Activated CD4-positive, CD25-positive, alpha-beta regulatory T cell treated with anti-CD3 and anti-CD28 coated beads, Interleukin-2, amount 50 U/mL, for 24 hours (primary cell): Measurements from ENCODE around the gene MLXIP.
A peak's percentile ranks its signal among the peaks of the same experiment; 100 is the strongest.

ENCODE experiments used
- ATAC-seq, 2 donors: fragments of 150-1000 bp; cut with Tn5 transposase; one replicate each; pipeline ENCODE4 v1.10.0; 2021; ENCODE audit warnings: mild to moderate bottlenecking in 1 of 2, moderate library complexity in 1 of 2

Gene MLXIP

DNA sequence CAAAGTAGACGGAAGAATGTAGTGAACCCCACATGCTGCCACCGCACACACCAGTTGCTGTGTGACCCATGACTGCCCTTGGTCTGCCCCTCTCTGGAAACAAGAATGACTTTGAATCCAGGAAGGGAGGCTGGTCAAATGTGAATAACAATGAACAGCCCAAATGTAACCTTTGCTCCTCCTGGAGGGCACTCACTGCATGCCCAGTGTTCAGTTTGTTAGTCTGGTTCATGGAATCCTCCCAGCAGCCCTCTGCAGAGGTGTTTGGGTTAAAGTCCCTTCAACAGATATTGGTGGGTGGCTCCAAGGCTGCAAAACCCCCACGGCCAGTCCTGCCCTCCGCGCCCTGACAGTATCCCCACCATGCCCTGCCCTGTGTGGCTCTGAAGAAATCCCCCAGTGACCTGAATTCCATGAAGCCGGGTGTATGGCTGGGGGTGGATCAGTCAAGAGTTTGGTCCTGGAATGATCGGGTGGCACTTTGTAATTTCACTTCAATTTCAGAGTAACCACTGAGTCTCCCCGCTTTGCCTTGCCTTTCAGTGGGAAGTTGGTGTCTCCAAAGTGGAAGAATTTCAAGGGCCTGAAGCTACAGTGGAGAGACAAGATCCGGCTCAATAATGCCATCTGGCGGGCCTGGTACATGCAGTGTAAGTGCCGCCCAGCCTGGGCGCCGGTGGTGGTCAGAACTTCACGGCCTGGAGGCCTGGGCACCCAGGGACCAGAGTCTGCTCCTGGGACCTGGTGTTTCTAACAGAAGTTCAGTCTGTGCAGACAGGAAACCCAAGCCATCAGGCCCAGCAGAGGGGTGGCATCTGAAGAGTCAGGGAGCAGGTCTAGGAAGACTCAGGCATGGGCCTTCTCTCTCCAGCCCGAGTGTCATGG is 48.4 kb downstream of the MLXIP start:
- no peak for ATAC-seq

DNA sequence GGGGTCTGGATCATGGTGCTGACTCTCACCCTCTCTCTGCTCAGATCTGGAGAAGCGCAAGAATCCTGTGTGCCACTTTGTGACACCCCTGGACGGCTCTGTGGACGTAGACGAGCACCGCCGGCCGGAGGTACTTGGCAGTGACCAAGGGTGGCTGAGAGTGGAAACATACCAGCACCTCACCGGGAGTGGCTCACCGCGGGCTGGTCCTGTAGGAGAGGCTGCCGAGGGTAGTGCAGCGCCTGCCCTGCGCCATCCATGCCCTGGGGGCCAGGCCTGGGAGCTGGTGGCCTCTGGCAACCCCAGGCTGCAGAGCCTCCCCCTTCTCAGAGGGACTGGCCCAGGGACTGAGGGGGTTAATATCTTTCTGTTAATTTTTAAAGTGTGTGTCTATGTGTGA is 49.3 kb downstream of the MLXIP start:
- ATAC-seq = no peak

DNA sequence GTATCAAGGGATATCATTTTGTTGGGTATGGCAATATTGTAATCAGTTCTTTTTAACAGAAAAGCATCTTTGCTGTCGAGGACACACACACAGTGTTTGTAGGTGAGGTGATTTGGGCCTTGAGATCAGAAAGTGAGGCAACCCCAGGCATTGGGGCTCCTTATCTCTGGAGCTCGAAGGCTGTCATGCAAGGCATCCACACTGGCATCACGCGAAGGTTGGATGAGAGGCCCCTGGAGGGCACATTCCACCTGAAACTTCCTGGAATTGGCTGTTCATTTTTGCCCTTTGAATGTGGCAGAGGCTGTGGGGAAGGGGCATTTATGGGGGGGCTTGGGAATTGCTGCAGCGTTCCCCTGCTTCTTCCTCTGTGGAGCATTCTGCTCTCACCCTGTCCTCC is 49.9 kb downstream of the MLXIP start:
- no peak for ATAC-seq

DNA sequence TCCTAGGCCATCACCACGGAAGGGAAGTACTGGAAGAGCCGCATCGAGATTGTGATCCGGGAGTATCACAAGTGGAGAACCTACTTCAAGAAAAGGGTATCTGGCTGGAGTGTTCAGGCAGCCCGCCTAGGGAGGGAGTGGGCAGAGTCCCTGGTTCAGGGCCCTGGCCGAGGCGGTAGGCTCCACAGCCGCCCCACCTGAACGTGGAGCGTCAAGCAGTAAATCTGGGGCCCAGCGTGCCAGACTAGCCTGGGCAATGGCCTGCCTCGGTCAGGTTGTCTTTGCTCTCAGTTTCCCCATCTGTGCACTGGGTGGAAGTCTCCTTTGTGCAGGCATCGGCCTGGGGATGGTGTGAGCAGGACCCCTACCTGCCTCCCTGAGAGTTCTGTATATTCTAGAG is 50.6 kb downstream of the MLXIP start:
- ATAC-seq = no peak

DNA sequence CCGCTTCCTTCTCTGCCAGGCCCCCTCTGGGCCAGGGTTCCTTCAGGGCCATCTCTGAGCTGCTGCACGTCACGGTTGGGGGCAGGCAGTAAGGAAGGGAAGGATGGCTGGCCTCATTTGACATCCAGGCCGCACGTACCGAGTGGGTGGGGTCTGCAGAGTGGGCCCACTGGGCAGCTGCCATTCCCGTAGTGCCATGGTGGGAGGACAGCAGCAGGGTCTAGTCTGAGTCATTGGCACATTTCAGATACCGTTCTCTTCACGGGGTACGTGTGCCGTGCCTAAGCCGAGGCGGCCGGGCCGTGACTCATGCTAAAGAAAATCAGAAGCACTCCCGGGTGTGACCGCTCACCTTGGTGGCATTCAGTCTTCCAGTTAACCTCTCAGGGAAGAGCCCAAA is 51.6 kb downstream of the MLXIP start:
- no peak for ATAC-seq

DNA sequence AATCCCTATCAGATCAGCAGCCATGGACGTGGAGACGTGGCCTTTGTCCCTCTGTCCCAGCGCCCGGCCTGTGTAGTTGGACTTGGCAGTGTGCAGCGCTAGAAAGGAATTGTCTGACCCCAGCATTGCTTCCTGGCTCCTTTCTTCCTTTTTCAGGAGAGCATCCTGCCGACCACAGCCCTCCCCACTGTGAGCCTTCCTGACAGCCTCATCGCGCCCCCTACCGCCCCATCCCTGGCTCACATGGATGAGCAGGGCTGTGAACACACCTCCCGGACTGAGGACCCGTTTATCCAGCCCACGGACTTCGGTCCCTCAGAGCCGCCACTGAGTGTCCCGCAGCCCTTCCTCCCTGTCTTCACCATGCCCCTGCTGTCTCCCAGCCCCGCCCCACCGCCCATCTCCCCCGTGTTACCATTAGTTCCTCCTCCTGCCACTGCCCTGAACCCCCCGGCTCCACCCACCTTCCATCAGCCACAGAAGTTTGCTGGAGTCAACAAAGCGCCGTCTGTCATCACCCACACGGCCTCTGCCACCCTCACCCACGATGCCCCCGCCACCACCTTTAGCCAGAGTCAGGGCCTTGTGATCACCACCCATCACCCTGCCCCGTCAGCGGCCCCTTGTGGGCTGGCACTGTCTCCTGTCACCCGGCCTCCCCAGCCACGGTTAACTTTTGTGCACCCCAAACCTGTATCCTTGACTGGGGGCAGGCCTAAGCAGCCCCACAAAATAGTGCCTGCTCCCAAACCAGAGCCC is 54.8 kb downstream of the MLXIP start:
- no peak for ATAC-seq

DNA sequence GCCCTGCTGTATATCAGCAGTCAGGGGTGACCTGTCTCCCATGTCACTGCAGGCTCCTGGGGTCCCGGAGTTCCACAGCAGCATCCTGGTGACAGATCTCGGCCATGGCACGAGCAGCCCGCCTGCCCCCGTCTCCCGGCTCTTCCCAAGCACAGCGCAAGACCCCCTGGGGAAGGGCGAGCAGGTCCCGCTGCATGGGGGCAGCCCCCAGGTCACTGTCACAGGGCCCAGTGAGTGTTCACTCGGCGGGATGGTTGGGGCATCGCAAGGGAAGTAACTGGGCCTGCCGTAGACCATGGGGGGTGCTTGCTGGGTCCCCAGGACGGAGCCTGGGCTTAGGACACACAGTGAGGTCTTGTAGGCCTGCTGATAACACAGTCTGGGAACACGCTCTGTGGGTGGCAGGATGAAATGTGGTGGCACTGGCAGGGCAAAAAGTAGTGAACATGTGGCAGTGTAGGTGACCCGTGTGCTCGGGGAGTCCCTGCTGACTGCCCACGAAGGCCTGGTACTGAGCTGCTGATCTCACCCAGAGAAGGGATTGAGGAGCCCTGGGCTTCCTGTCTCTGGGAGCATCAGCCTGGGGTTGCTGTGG is 57.0 kb downstream of the MLXIP start:
- ATAC-seq = no peak

DNA sequence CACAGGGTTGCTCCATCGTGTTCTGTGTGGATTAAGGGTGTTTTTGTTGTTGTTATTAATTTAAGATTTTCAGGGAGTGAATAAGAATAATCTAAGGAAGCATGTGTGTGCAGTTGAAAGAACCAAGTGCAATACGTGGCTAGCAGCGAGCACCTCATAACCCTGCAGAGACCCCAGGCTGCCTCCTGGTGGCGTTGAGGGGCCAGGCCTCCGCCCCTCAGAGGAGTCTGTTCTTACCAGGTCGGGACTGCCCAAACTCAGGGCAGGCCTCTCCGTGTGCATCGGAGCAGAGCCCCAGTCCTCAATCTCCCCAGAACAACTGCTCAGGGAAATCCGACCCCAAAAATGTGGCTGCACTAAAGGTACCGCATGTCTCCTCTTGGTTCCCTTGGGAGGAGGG is 58.7 kb downstream of the MLXIP start:
- no peak for ATAC-seq

DNA sequence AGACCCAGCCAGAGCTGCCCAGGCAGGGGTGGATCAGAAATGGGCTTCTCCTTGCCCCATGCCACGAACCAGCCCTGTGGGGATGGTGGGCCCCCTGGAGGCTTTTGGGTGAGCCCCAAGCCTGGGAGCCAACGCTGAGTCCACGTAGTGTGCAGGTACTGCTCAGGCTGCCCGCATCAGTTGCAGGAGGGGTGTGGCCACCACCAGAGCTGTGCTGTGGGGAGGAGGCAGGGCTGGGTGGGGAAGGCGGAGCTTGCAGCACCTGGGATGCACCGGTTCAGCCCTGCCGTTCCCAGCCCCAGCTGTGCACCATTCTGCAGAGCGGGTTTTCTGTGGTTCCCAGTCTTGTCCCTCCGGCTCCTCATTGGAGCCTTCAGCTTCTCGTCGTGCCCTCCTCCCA is 59.1 kb downstream of the MLXIP start:
- ATAC-seq = peak in 1 of 2 donors; percentile 25

DNA sequence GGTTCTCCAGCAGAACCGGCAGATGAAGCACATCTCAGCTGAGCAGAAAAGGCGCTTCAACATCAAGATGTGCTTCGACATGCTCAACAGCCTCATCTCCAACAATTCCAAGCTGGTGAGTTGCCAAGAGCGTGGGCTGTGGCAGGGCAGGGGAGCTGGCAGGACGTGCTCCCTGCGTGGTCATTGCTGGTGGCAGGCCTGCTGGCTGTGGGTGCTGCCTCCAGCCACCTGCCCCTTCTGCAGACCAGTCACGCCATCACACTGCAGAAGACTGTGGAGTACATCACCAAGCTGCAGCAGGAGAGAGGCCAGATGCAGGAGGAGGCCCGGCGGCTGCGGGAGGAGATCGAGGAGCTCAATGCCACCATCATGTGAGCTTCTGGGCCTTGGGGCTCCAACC is 59.6 kb downstream of the MLXIP start:
- ATAC-seq = no peak

DNA sequence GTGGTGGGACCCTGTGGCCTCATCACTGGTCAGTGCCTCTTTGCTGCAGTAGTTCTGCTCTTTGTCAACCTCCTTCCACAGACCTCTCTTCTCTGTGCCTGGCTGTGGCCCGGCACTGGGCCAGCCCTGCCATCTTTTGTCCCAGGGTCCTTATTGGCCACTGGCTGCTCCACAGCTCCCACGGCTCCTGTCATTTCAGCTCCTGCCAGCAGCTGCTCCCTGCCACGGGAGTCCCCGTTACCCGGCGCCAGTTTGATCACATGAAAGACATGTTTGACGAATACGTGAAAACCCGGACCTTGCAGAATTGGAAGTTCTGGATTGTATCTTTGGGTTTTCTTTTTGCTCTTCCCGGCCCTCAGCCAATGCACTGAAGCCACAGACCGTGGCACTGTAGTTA is 60.1 kb downstream of the MLXIP start:
- no peak for ATAC-seq

DNA sequence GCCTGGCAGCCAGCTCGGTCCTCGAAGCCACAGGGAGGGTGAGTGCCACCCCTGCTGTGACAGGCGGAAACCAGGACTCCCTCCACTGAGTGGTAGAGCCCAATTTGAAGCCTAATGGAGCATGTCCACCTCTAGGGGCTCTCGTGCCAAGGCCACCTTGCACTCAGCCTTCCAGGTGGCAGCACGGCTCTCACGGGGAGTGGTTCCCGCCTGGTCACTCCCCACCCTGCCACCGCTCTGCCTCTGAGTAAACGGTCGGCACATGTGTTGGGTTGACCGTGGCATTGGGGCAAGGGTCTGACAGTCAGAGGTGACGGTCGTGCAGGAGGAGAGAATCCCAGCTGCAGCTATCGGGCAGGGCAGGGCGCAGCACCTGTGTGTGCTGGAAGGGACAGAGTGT is 60.7 kb downstream of the MLXIP start:
- no peak for ATAC-seq

DNA sequence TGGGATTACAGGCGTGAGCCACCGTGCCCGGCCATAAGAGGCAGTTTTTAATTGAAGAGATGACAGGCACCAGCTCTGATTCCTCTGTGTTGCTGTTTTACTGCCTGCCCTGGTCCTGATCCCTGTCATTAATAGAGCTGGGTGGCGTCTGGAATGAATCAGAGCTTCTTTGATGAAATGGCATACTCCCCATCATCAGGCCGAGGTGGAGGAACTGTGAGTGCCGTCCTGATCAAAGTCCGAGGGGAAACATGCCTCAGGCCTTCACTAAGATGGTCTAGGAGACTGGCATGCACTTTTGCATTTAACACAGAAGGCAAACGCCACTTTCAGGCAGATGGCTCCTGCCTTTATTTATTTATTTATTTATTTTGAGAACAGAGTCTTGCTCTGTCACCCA is 61.4 kb downstream of the MLXIP start:
- no peak for ATAC-seq

DNA sequence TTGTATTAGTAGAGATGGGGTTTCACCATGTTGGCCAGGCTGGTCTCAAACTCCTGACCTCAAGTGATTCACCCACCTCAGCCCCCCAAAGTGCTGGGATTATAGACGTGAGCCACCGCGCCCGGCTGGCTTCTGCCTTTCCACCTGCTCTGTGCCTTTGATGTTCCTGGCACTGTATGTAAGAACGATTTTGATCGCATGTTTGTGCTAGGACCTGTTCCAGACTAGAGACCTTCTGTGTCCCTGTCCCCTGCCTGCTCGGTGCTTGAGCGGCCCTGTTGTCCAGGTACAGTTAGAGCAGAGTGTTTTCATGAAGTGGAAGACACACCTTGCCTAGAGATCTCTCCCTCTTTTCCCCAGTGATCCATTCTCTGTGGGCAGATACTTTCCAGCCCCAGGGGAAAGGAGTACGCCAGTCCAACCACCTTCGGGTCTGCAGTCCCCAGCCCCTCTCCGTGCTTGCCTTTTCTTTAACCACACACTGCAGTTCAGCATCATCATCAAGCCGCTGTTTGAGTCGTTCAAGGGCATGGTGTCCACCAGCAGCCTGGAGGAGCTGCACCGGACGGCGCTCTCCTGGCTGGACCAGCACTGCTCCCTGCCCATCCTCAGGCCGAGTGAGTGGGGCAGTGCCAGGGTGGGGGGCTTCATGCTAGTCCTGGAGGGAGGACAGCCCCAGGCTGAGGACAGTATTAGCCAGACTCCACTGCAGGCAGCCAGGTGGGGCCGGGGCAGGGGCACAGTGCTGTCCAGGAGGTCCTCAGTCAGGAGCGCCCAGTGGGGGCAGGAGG is 62.1 kb downstream of the MLXIP start:
- ATAC-seq = no peak

DNA sequence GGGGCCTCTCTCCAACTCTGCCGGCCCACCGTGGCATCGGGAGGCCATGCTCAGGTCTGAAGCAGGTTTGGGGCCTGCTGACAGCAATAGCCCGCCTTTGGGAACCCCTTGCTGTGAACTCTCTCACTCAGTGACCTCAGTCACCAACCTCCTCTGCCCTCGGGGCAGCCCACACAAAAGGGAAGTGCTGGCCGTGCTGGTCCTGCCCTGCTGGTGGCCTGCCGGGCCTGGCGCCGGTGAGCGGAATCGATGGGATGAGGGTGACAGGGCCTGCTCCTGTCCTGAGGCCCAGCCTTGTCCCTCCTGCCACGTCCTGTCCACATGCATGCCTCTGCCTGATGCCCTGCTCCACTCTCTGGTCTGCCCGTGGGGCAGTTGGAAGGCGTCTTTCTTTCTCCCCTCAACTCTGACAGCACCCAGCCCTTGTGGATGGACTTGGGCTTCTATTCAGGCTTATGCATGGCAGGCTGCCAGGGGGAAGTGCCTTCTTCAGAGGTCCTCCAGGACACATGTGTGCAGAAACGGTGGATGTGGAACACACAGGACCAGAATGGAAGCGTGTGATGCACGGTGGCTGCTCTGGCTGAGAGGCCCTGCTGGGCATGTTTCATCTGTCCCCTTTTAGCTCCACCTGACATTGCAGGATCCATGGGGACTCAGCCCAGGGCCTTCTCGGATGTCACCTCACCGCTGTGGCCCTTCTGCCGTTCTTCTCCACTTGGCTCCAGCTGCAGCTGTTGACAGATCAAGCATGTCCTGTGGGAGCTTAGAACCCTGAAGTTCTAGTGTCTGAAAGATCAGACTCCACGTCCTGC is 63.6 kb downstream of the MLXIP start:
- no peak for ATAC-seq

DNA sequence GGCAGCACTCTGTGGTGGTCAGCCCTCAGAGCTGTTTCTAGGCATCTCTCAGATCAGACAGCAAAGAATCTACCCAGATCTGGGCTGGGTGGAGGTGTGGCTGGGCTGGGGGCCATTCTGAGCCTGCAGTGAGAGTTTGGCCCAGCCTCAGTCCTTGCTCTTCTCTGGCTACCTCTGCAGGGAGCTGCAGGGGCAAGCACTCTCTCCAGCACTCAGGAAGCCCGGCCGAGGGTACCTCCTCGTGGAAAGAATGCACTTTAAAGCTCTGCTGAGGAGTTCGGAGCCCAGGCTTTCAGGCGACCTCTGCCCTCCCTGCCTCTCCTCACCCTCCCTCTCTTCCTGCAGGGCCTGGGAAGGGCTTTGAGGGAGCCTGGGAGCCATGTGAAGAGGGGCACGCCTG is 64.3 kb downstream of the MLXIP start:
- no peak for ATAC-seq

DNA sequence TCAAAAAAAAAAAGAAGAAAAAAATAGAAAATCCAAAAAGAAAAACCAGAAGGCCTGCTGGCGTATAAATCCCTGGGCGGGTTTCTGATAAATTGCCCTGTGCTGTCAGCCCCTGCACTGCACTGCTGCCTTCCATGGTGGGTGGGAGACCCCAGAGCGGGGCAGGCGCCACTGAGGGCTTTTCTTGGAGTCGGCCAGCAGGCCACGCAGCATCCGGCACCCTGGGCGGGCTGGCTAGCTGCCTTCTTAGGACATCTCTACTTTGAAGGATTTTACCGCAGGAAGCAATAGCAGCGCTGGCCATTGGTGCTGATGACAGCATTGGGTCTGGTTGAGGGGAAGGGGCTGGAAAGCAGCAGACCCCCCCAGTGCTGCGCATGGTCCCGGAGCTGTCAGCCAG is 66.3 kb downstream of the MLXIP start:
- ATAC-seq = no peak

DNA sequence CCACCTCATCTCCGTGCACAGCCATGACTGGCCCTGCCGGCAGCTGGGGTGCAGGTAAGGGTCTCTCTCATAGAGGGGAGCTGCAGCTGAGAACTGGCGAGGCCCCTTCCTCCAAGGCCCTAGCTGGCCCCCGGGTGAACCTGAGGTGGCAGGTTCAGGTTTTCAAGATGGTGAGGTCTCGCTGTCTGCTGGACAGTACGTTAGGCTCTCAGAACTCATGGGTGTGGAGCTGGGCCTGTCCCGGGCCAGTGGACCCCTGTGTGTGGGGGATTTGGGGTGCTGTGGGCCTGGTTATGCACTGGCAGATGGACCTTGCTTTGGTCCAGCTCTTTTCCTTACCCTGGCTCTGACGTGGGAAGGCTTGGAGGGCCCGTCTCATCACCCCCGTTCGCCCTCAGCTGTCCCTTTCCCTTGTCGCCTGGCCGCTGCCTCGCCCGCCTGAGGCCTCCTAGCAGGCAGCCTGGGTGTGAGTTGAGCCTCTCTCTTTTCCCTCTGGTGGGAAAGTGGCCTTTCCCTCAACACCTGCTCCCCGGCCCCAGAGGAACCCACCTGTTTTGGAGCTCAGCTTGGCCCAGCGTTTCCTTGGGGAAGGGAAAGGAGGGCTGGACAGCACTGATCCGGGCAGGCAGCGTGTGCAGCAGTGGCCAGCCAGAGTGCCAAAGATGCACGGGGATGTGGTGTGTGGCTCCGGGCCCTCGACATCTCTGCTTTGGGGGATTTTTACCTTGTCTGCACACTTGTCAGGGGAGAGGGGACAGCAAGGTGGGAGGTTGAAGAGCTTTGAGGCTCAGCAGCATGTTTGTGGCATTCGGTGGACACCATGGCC is 67.2 kb downstream of the MLXIP start:
- ATAC-seq = no peak

DNA sequence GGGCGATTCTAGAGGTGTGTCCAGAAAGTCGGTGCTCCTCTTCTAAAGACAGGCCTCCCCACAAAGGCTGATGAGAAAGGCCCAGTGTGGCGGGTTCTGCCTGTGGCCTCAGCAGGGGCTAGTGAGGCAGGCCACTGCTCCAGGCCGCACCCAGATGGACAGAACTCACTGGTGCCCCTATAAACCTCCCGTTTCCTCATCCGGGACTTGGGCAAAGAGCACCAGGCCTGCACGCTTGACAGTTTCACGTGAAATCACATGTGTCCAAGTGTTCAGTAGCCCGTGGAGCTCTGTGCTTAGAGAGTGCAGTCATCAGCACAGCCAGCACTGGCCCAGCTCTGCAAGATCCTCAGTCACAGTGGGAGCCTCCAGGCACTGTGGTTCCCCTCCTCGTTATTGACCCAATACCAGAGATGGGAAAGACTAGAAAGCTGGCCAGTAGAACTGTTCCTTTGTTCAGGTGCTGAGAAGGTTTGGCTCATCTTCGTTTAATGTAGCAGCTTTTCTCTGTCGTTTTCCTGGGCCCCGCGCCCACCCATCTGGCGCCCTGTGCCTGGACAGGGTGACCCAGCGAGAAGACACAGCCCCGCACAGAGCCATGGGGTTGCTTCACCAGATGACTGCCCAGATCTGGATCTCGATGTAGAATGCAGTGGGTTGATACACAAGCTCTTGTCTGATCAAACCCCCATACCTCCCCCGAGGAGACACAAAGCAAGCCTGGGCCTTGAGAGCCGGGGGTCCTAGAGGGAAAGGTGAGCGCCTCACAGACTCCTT is 69.1 kb downstream of the MLXIP start:
- ATAC-seq = no peak

DNA sequence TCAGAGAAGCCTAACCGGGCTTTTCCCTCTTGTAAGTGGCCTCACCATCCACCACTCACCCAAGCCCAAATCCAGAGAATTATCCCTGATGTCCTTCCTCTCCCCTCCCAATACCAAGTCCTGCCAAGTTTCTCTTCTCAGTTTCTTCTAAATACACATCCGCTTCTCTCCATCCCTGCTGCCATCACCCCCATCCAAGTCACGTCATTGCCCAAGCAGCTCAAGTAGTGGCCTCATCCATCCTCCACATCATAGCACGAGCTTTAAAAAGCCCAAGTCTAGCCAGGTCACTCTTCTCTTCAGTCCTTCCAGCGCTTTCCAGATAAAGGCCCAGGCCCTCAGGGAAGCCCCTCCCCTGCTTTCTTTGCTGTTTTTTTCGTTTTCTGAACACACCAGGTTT is 70.1 kb downstream of the MLXIP start:
- no peak for ATAC-seq
